PC-9 (cell line): Measurements from ENCODE around the gene PIK3C2G. TPM values are rescaled to one million over a fixed set of nuclear protein-coding genes. Genes with fewer than 3 reads are reported as not detected.
"Not testable (repeated sequence)": the region's sequence is repeated elsewhere in the genome, so short reads cannot be mapped to it uniquely, and the experiment has no call there.

Experiments used
- BruUV-seq: library from RNA; stranded (reverse); fragments of 400-500 nt; replicated peaks from 2 replicates; lab custom pipeline; 2021; lab: Mats Ljungman, UMichigan
- CTCF ChIA-PET: fragments of 300-600 bp; sonication (Branson Sonifier 250); formaldehyde crosslinking; loops from one replicate; lab custom pipeline; 2022; ENCODE audit warnings: antibody characterized with exemption; lab: Charles Lee
- POLR2A ChIA-PET: fragments of 300-600 bp; sonication (Branson Sonifier 250); formaldehyde crosslinking; loops from one replicate; lab custom pipeline; 2022; ENCODE audit warnings: antibody characterized with exemption; ENCODE audit not compliant: unreplicated experiment; lab: Charles Lee
- DNase-seq, 2 experiments: peaks; one replicate each; pipeline versions ENCODE4 v3.0.0 to v3.0.0-alpha.2; 2015 to 2022; ENCODE audit warnings: mixed read lengths in 1 of 2
- H2AFZ ChIP-seq: fragments of 200-600 bp; sonication (generic); 2 replicates; pipeline ENCODE4 v1.8.1; 2017; ENCODE audit warnings: antibody characterized with exemption
- H3F3A ChIP-seq: fragments of 200-600 bp; sonication (generic); 2 replicates; pipeline ENCODE4 v1.8.1; 2017; ENCODE audit warnings: antibody characterized with exemption, mild to moderate bottlenecking, low read depth; ENCODE audit not compliant: insufficient read depth
- H3K27ac ChIP-seq: fragments of 200-600 bp; sonication (generic); 2 replicates; pipeline ENCODE4 v1.6.1; 2016; ENCODE audit warnings: mixed run types
- H3K27me3 ChIP-seq: fragments of 200-600 bp; sonication (generic); 2 replicates; pipeline ENCODE4 v1.6.1; 2016; ENCODE audit warnings: low read depth, mixed run types; ENCODE audit not compliant: insufficient read depth
- H3K36me3 ChIP-seq: fragments of 200-600 bp; sonication (generic); 2 replicates; pipeline ENCODE4 v1.6.1; 2016; ENCODE audit warnings: low read depth, mixed run types
- H3K4me1 ChIP-seq: fragments of 200-600 bp; sonication (generic); replicated peaks from 2 replicates; pipeline ENCODE4 v1.6.1; 2016; ENCODE audit warnings: mixed run types; ENCODE audit not compliant: insufficient read depth
- H3K4me2 ChIP-seq: fragments of 200-600 bp; sonication (generic); 2 replicates; pipeline ENCODE4 v1.6.1; 2017; ENCODE audit warnings: mixed run types
- H3K4me3 ChIP-seq: fragments of 200-600 bp; sonication (generic); 2 replicates; pipeline ENCODE4 v1.6.1; 2016; ENCODE audit warnings: mixed run types
- H3K79me2 ChIP-seq: fragments of 200-600 bp; sonication (generic); 2 replicates; pipeline ENCODE4 v1.6.1; 2017; ENCODE audit warnings: low read depth, mixed run types
- H3K9me2 ChIP-seq: fragments of 200-600 bp; sonication (generic); 2 replicates; pipeline ENCODE4 v1.8.1; 2017; ENCODE audit warnings: mild to moderate bottlenecking; ENCODE audit not compliant: insufficient read depth
- H3K9me3 ChIP-seq: fragments of 200-600 bp; sonication (generic); 2 replicates; pipeline ENCODE4 v1.8.1; 2016; ENCODE audit warnings: low read depth; ENCODE audit not compliant: insufficient read depth
- H4K20me1 ChIP-seq: fragments of 200-600 bp; sonication (generic); 2 replicates; pipeline ENCODE4 v1.8.1; 2017; ENCODE audit not compliant: insufficient read depth
- CTCF ChIP-seq: fragments of 200-600 bp; sonication (generic); conservative IDR thresholded peaks from 2 replicates; pipeline ENCODE4 v1.6.1; 2017; ENCODE audit warnings: mixed run types, antibody characterized with exemption, mild to moderate bottlenecking, moderate library complexity
- EZH2 ChIP-seq: fragments of 200-600 bp; sonication (generic); IDR thresholded peaks from 2 replicates; pipeline ENCODE4 v1.8.0; 2017; ENCODE audit warnings: antibody characterized with exemption, low read depth
- intact Hi-C: fragments of 100-400 bp; cut with micrococcal nuclease; formaldehyde crosslinking; loops from one replicate; pipeline ENCODE4 v1.10.0; 2022; ENCODE audit not compliant: unreplicated experiment
- total RNA-seq: library from RNA; stranded (reverse); gene quantifications from 2 replicates; pipeline ENCODE4 v1.2.3, GENCODE V29; 2021

Gene PIK3C2G
- total RNA-seq, 1 experiment from 2014 or later, result 1.4 TPM

GRCh38 chr12:18246066-18246465 is 15.3 kb upstream of the PIK3C2G start:
- no TSS peak for BruUV-seq
- no peak overlapping the region for H3K27ac ChIP-seq
- no peak overlapping the region for H3K4me2 ChIP-seq
- POLR2A ChIA-PET, result interaction anchor here (0.6 kb wide), 1 partner anchor 501 kb away, joined by 5 read pairs; no protein-coding TSS in a partner anchor
- H3K4me1 ChIP-seq, result no peaks in the 10 kb centered on the region
- no peak overlapping the region for H2AFZ ChIP-seq
- no peak overlapping the region for H3K4me3 ChIP-seq
- TF ChIP-seq CTCF (no peak), EZH2 (no peak)
- no peaks in the 10 kb centered on the region for H3K27me3 ChIP-seq
- no peaks in the 10 kb centered on the region for H3K79me2 ChIP-seq
- H3K9me3 ChIP-seq, result no peaks in the 10 kb centered on the region
- H3F3A ChIP-seq, result no peaks in the 10 kb centered on the region
- DNase-seq, result no peak
- intact Hi-C loops, result no loop called here
- CTCF ChIA-PET, result interaction anchor here (0.9 kb wide), 1 partner anchor 74 kb away, joined by 3 read pairs; no protein-coding TSS in a partner anchor
- H3K9me2 ChIP-seq, result no peaks in the 10 kb centered on the region
- no peaks in the 10 kb centered on the region for H4K20me1 ChIP-seq
- H3K36me3 ChIP-seq, result no peaks in the 10 kb centered on the region

- H3K79me2 ChIP-seq, result no peaks in the 10 kb centered on the region
- ChIA-PET POLR2A (interaction anchor here (0.6 kb wide), 1 partner anchor 11 kb away, joined by 3 read pairs; the partner anchor contains the start of gene PIK3C2G), CTCF (interaction anchor here (0.6 to 1.3 kb wide), 7 partner anchors 11 to 1048 kb away, joined by 3 to 9 read pairs (median 5); partner anchors contain the start of gene PIK3C2G)
- H4K20me1 ChIP-seq, result no peaks in the 10 kb centered on the region
- no peak overlapping the region for H3K4me3 ChIP-seq
- BruUV-seq, result no TSS peak
- H3K36me3 ChIP-seq, result no peaks in the 10 kb centered on the region
- intact Hi-C loops, result loop anchor here (1.0 to 10.0 kb wide), 6 partner anchors 70 to 1393 kb away; no protein-coding TSS in a partner anchor
- H3K9me3 ChIP-seq, result no peaks in the 10 kb centered on the region
- H3K9me2 ChIP-seq, result no peaks in the 10 kb centered on the region
- no peak overlapping the region for H3K4me2 ChIP-seq
- no peaks in the 10 kb centered on the region for H3K27me3 ChIP-seq
- H3K4me1 ChIP-seq, result no peaks in the 10 kb centered on the region
- no peak overlapping the region; the same call in 1 of the 2 replicates for H2AFZ ChIP-seq
- H3K27ac ChIP-seq, result no peak overlapping the region
- no peaks in the 10 kb centered on the region for H3F3A ChIP-seq
- peak in 1 of 2 experiments; percentile 21 for DNase-seq
- no peak for TF ChIP-seq EZH2
- peak; percentile 84 for TF ChIP-seq CTCF
These were observed 10.9 kb upstream of the PIK3C2G start for GRCh38 chr12:18250313-18250916.

DNA sequence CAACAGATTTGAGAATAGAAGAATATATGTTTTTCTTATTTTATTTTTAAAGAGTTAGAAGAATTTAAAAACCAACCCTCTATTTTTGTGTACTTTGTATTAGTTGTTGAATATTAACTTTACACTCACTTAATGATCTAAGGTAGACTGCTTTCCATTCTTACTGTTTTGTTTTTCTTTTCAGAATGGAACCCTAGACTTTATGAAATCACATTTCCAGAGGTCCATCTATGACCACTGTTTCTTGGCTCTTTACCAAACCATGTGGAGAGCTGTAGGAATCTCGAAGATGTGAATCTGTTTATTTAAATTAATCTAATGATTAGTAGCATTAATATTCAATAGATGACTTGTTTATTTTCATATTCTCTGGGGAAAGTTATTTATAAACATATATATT is 7.2 kb upstream of the PIK3C2G start:
- no peaks in the 10 kb centered on the region for H3K36me3 ChIP-seq
- H3K4me1 ChIP-seq, result no peaks in the 10 kb centered on the region
- no peak for DNase-seq
- no peaks in the 10 kb centered on the region for H3K27me3 ChIP-seq
- no peaks in the 10 kb centered on the region for H3K79me2 ChIP-seq
- no peaks in the 10 kb centered on the region for H4K20me1 ChIP-seq
- CTCF ChIA-PET, result no interaction called here
- POLR2A ChIA-PET, result no interaction called here
- no peaks in the 10 kb centered on the region for H3K9me2 ChIP-seq
- no peaks in the 10 kb centered on the region for H3K9me3 ChIP-seq
- no TSS peak for BruUV-seq
- H3K4me3 ChIP-seq, result no peak overlapping the region
- intact Hi-C loops, result loop anchor here (5.0 to 10.0 kb wide), 2 partner anchors 293 to 431 kb away; no protein-coding TSS in a partner anchor
- H3F3A ChIP-seq, result no peaks in the 10 kb centered on the region
- no peak for TF ChIP-seq EZH2
- no peak for TF ChIP-seq CTCF
- no peak overlapping the region for H2AFZ ChIP-seq
- H3K27ac ChIP-seq, result no peak overlapping the region
- no peak overlapping the region for H3K4me2 ChIP-seq

- H3K27me3 ChIP-seq, H3K9me2 ChIP-seq, H3K4me1 ChIP-seq, H2AFZ ChIP-seq, DNase-seq, POLR2A ChIA-PET, H3K9me3 ChIP-seq, H4K20me1 ChIP-seq, H3K36me3 ChIP-seq, H3F3A ChIP-seq, H3K4me2 ChIP-seq, BruUV-seq, H3K4me3 ChIP-seq, H3K27ac ChIP-seq, CTCF ChIA-PET, H3K79me2 ChIP-seq: not testable (repeated sequence)
- intact Hi-C loops, result loop anchor here (10.0 kb wide), 1 partner anchor 430 kb away; no protein-coding TSS in a partner anchor
These were observed 6.3 kb upstream of the PIK3C2G start for GRCh38 chr12:18255004-18255403.
